Fibroblast of lung (primary cell): ENCODE results near the gene CHTF18.

Experiments used
- EZH2 ChIP-seq: IDR thresholded peaks from 2 replicates; pipeline ENCODE4 v1.5.1; 2012; ENCODE audit warnings: low read length, control low read depth, mild to moderate bottlenecking; ENCODE audit errors: missing control alignments
- TF ChIP-seq, protein P1 (sequence below), 2 donors: IDR thresholded peaks in 1 of 2; conservative IDR thresholded peaks in 1 of 2; 1 replicate in 1 of 2; 2 replicates in 1 of 2; pipeline ENCODE4 v1.5.1; 2011 to 2012; ENCODE audit warnings: low read length in 2 of 2, control low read depth in 1 of 2, inconsistent platforms in 1 of 2, low read depth in 1 of 2, mild to moderate bottlenecking in 1 of 2

- TF ChIP-seq, protein P1, sequence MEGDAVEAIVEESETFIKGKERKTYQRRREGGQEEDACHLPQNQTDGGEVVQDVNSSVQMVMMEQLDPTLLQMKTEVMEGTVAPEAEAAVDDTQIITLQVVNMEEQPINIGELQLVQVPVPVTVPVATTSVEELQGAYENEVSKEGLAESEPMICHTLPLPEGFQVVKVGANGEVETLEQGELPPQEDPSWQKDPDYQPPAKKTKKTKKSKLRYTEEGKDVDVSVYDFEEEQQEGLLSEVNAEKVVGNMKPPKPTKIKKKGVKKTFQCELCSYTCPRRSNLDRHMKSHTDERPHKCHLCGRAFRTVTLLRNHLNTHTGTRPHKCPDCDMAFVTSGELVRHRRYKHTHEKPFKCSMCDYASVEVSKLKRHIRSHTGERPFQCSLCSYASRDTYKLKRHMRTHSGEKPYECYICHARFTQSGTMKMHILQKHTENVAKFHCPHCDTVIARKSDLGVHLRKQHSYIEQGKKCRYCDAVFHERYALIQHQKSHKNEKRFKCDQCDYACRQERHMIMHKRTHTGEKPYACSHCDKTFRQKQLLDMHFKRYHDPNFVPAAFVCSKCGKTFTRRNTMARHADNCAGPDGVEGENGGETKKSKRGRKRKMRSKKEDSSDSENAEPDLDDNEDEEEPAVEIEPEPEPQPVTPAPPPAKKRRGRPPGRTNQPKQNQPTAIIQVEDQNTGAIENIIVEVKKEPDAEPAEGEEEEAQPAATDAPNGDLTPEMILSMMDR (conservative IDR thresholded peaks at IDR 0.05 in 1 of 2, IDR thresholded peaks at IDR 0.05 in 1 of 2; ENCODE audit: low read depth in 1 of 2, low read length in 2 of 2), result no peak
- no peak for TF ChIP-seq EZH2
Measured at GRCh38 chr16:766820-767640, 21.4 kb upstream of the CHTF18 start.
